ENCODE measurements around the gene ARHGAP40.

ARHGAP40 gene

GRCh38 chr20:38599410-38599882 lies 2.2 kb upstream of the ARHGAP40 start:
- no peaks in the 10 kb centered on the region for H3K36me3 ChIP-seq (ENCODE audit: control insufficient read depth, insufficient read depth, low read length)
- H3K4me1 ChIP-seq: peaks cover 2% of the 10 kb centered on the region
- H3K27ac ChIP-seq: no peak overlapping the region
- H3K9me3 ChIP-seq (ENCODE audit: control insufficient read depth, low read length): no peaks in the 10 kb centered on the region
- no peak overlapping the region for H3K9ac ChIP-seq
- no peaks in the 10 kb centered on the region for H3K27me3 ChIP-seq (ENCODE audit: control insufficient read depth, insufficient read depth, low read length)
- TF ChIP-seq CTCF (IDR thresholded peaks at IDR 0.05): no peak
- no peak overlapping the region for H2AFZ ChIP-seq
- no peak overlapping the region for H3K4me2 ChIP-seq (ENCODE audit: low read length)
- H3K4me3 ChIP-seq (ENCODE audit: low read depth, low read length): no peak overlapping the region
- H3K79me2 ChIP-seq: no peaks in the 10 kb centered on the region

- Histone ChIP-seq H3K36me3 (ENCODE audit: control insufficient read depth, insufficient read depth, low read length) (no peaks in the 10 kb centered on the region), H3K79me2 (no peaks in the 10 kb centered on the region), H2AFZ (no peak overlapping the region), H3K4me3 (ENCODE audit: low read depth, low read length) (no peak overlapping the region), H3K4me1 (peaks cover 2% of the 10 kb centered on the region), H3K9ac (no peak overlapping the region), H3K27me3 (ENCODE audit: control insufficient read depth, insufficient read depth, low read length) (no peaks in the 10 kb centered on the region), H3K9me3 (ENCODE audit: control insufficient read depth, low read length) (no peaks in the 10 kb centered on the region), H3K27ac (no peak overlapping the region), H3K4me2 (ENCODE audit: low read length) (no peak overlapping the region)
- TF ChIP-seq CTCF (IDR thresholded peaks at IDR 0.05): no peak
Measured at GRCh38 chr20:38600057-38600456, 1.6 kb upstream of the ARHGAP40 start.

- H3K79me2 ChIP-seq: no peaks in the 10 kb centered on the region
- no peak overlapping the region for H3K4me2 ChIP-seq (ENCODE audit: low read length)
- no peak overlapping the region for H3K27ac ChIP-seq
- TF ChIP-seq CTCF (IDR thresholded peaks at IDR 0.05): no peak
- no peak overlapping the region for H3K9ac ChIP-seq
- no peaks in the 10 kb centered on the region for H3K27me3 ChIP-seq (ENCODE audit: control insufficient read depth, insufficient read depth, low read length)
- H3K4me1 ChIP-seq: peaks cover 2% of the 10 kb centered on the region
- no peaks in the 10 kb centered on the region for H3K36me3 ChIP-seq (ENCODE audit: control insufficient read depth, insufficient read depth, low read length)
- no peak overlapping the region for H2AFZ ChIP-seq
- no peak overlapping the region for H3K4me3 ChIP-seq (ENCODE audit: low read depth, low read length)
- H3K9me3 ChIP-seq (ENCODE audit: control insufficient read depth, low read length): no peaks in the 10 kb centered on the region
Measured at GRCh38 chr20:38602185-38602581, 574 bp downstream of the ARHGAP40 start.

GRCh38 chr20:38603286-38603685 lies 1.7 kb downstream of the ARHGAP40 start:
- no peak overlapping the region for H3K4me3 ChIP-seq (ENCODE audit: low read depth, low read length)
- H3K36me3 ChIP-seq (ENCODE audit: control insufficient read depth, insufficient read depth, low read length): no peaks in the 10 kb centered on the region
- H3K9ac ChIP-seq: no peak overlapping the region
- H3K4me2 ChIP-seq (ENCODE audit: low read length): no peak overlapping the region
- no peaks in the 10 kb centered on the region for H3K27me3 ChIP-seq (ENCODE audit: control insufficient read depth, insufficient read depth, low read length)
- H3K27ac ChIP-seq: no peak overlapping the region
- no peaks in the 10 kb centered on the region for H3K9me3 ChIP-seq (ENCODE audit: control insufficient read depth, low read length)
- no peak overlapping the region for H2AFZ ChIP-seq
- no peak for TF ChIP-seq CTCF (IDR thresholded peaks at IDR 0.05)
- H3K79me2 ChIP-seq: no peaks in the 10 kb centered on the region
- peaks cover 2% of the 10 kb centered on the region for H3K4me1 ChIP-seq

GRCh38 chr20:38604873-38605303 lies 3.3 kb downstream of the ARHGAP40 start:
- Histone ChIP-seq H3K4me2 (ENCODE audit: low read length) (no peak overlapping the region), H3K9me3 (ENCODE audit: control insufficient read depth, low read length) (no peaks in the 10 kb centered on the region), H2AFZ (no peak overlapping the region), H3K4me3 (ENCODE audit: low read depth, low read length) (no peak overlapping the region), H3K4me1 (peaks cover 2% of the 10 kb centered on the region), H3K79me2 (no peaks in the 10 kb centered on the region), H3K27me3 (ENCODE audit: control insufficient read depth, insufficient read depth, low read length) (no peaks in the 10 kb centered on the region), H3K36me3 (ENCODE audit: control insufficient read depth, insufficient read depth, low read length) (no peaks in the 10 kb centered on the region), H3K27ac (no peak overlapping the region), H3K9ac (no peak overlapping the region)
- TF ChIP-seq CTCF (IDR thresholded peaks at IDR 0.05): no peak
